ENCODE data around the gene MEX3D. TPM values are rescaled to one million over a fixed set of nuclear protein-coding genes. Genes with fewer than 3 reads are reported as not detected.

MEX3D gene
- total and polyA plus RNA-seq, 2 experiments from 2014 or later, result 12.4 to 94.9 TPM

- no peak for DNase-seq (ENCODE audit: low spot score)
- peaks cover 89% of the 10 kb centered on the region for H3K36me3 Mint-ChIP-seq (ENCODE audit: low read depth)
Observed at GRCh38 chr19:1613808-1614570, 45.9 kb upstream of the MEX3D start.

GRCh38 chr19:1613146-1613545 lies 45.0 kb upstream of the MEX3D start:
- H3K27ac Mint-ChIP-seq, result no peak overlapping the region
- no peak overlapping the region; the same call in 2 of the 3 replicates for H3K4me3 Mint-ChIP-seq
- no peak overlapping the region for H2AFZ ChIP-seq
- H3K4me1 Mint-ChIP-seq, result peaks cover 4% of the 10 kb centered on the region; the same call in 2 of the 3 replicates
- peaks cover 82% of the 10 kb centered on the region for H3K36me3 Mint-ChIP-seq (ENCODE audit: low read depth)
- no peaks in the 10 kb centered on the region; the same call in 1 of the 2 replicates for H3K79me2 ChIP-seq (replicated peaks; ENCODE audit: insufficient read depth)
- no peaks in the 10 kb centered on the region for H3K9me3 Mint-ChIP-seq
- no peaks in the 10 kb centered on the region for H3K9me2 ChIP-seq (ENCODE audit: insufficient read depth)
- H4K20me1 ChIP-seq (replicated peaks; ENCODE audit: insufficient read depth), result peaks cover 16% of the 10 kb centered on the region
- H3F3A ChIP-seq (replicated peaks; ENCODE audit: low read depth), result peaks cover 22% of the 10 kb centered on the region
- H3K36me3 ChIP-seq (ENCODE audit: insufficient read depth), result peaks cover 21% of the 10 kb centered on the region
- H3K27ac ChIP-seq (ENCODE audit: low read depth), result no peak overlapping the region
- peaks cover 26% of the 10 kb centered on the region for H3K27me3 Mint-ChIP-seq (ENCODE audit: insufficient read depth, low read depth, poor library complexity)
- no peak overlapping the region for H3K4me3 ChIP-seq
- H3K27me3 ChIP-seq (ENCODE audit: insufficient read depth), result no peaks in the 10 kb centered on the region
- ATAC-seq (no peak), DNase-seq (ENCODE audit: low spot score) (no peak)
- H3K4me2 ChIP-seq, result no peak overlapping the region
- no peaks in the 10 kb centered on the region for H3K4me1 ChIP-seq (ENCODE audit: insufficient read depth)
- TF ChIP-seq EZH2phosphoT487 (IDR thresholded peaks at IDR 0.05; ENCODE audit: unreplicated experiment) (no peak), EZH2 (IDR thresholded peaks at IDR 0.05; ENCODE audit: low read depth, unreplicated experiment) (no peak), ETS1 (IDR thresholded peaks at IDR 0.05) (no peak), REST (IDR thresholded peaks at IDR 0.05; ENCODE audit: unreplicated experiment) (no peak), ZNF462 (CRISPR knock-in tag; IDR thresholded peaks at IDR 0.05) (no peak)

More at GRCh38 chr19:1613808-1614570, 45.9 kb upstream of the MEX3D start:
- Mint-ChIP-seq H3K4me1 (peaks cover 8% of the 10 kb centered on the region; the same call in 2 of the 3 replicates), H3K27me3 (ENCODE audit: insufficient read depth, low read depth, poor library complexity) (peaks cover 27% of the 10 kb centered on the region), H3K4me3 (no peak overlapping the region), H3K27ac (no peak overlapping the region), H3K9me3 (peaks cover 3% of the 10 kb centered on the region; the same call in 1 of the 3 replicates)
- Histone ChIP-seq H3K9me2 (ENCODE audit: insufficient read depth) (no peaks in the 10 kb centered on the region), H3K4me3 (no peak overlapping the region), H3K27me3 (ENCODE audit: insufficient read depth) (no peaks in the 10 kb centered on the region), H3K4me2 (no peak overlapping the region), H2AFZ (no peak overlapping the region), H4K20me1 (replicated peaks; ENCODE audit: insufficient read depth) (peaks cover 16% of the 10 kb centered on the region), H3F3A (replicated peaks; ENCODE audit: low read depth) (peaks cover 19% of the 10 kb centered on the region), H3K27ac (ENCODE audit: low read depth) (no peak overlapping the region), H3K4me1 (ENCODE audit: insufficient read depth) (no peaks in the 10 kb centered on the region), H3K79me2 (replicated peaks; ENCODE audit: insufficient read depth) (no peaks in the 10 kb centered on the region; the same call in 1 of the 2 replicates), H3K36me3 (ENCODE audit: insufficient read depth) (peaks cover 21% of the 10 kb centered on the region)
- ATAC-seq, result no peak
- TF ChIP-seq ZNF114 (CRISPR knock-in tag; IDR thresholded peaks at IDR 0.05) (no peak), ETS1 (IDR thresholded peaks at IDR 0.05) (no peak)
